HEK293 (cell line): ENCODE measurements around the gene LILRB2.

Source experiments
- CTCF ChIA-PET: fragments of 350-600 bp; formaldehyde crosslinking; extraction: SDS; loops from one replicate; lab custom pipeline; 2021; ENCODE audit warnings: antibody characterized with exemption; lab: Yijun Ruan, JAX
- POLR2A ChIA-PET: fragments of 300-600 bp; formaldehyde crosslinking; extraction: SDS; loops from one replicate; lab custom pipeline; 2020; ENCODE audit warnings: antibody characterized with exemption, inconsistent platforms; lab: Yijun Ruan, JAX
- H3K27ac ChIP-seq: fragments of 200-500 bp; sonication (Bioruptor generic); 2 replicates; pipeline ENCODE4 v1.5.1; 2014; ENCODE audit warnings: low read depth, low read length, control low read depth, inconsistent platforms; ENCODE audit errors: extremely low read depth
- H3K36me3 ChIP-seq, 2 experiments: fragments of 200-500 bp in 1 of 2; sonication (Bioruptor generic) in 1 of 2; 1 replicate in 1 of 2; 2 replicates in 1 of 2; pipeline ENCODE4 v1.5.1; 2014 to 2017; ENCODE audit warnings: inconsistent platforms in 2 of 2, low read length in 2 of 2; ENCODE audit not compliant: control insufficient read depth in 2 of 2, insufficient read depth in 1 of 2
- H3K4me1 ChIP-seq: fragments of 200-500 bp; sonication (Bioruptor generic); 2 replicates; pipeline ENCODE4 v1.5.1; 2014; ENCODE audit warnings: mild to moderate bottlenecking, low read length, inconsistent platforms; ENCODE audit not compliant: control insufficient read depth, insufficient read depth
- H3K4me3 ChIP-seq: 2 replicates; pipeline ENCODE4 v1.5.1; 2011; ENCODE audit warnings: low read depth, mild to moderate bottlenecking, control low read depth, low read length, moderate library complexity
- H3K9me3 ChIP-seq: fragments of 200-500 bp; sonication (Bioruptor generic); 2 replicates; pipeline ENCODE4 v1.5.1; 2014; ENCODE audit warnings: low read depth, low read length, inconsistent platforms; ENCODE audit not compliant: control insufficient read depth, insufficient read depth
- HOXD13 ChIP-seq: sonication (generic); formaldehyde crosslinking; IDR thresholded peaks from 2 replicates; pipeline ENCODE4 v1.8.0; 2022; ENCODE audit warnings: missing genetic modification reagents, borderline replicate concordance
- KLF7 ChIP-seq: fragments of 450-650 bp; formaldehyde crosslinking; IDR thresholded peaks from 2 replicates; pipeline ENCODE4 v1.5.1; 2016; ENCODE audit warnings: missing biosample characterization, missing genetic modification characterization, borderline replicate concordance
- ZBTB48 ChIP-seq: fragments of 450-650 bp; formaldehyde crosslinking; IDR thresholded peaks from 2 replicates; pipeline ENCODE4 v1.5.1; 2016; ENCODE audit warnings: missing biosample characterization, missing genetic modification characterization
- ZNF10 ChIP-seq: fragments of 450-650 bp; formaldehyde crosslinking; IDR thresholded peaks from 2 replicates; pipeline ENCODE4 v1.5.1; 2017; ENCODE audit warnings: missing biosample characterization, missing genetic modification characterization
- ZNF114 ChIP-seq: fragments of 450-650 bp; formaldehyde crosslinking; IDR thresholded peaks from 2 replicates; pipeline ENCODE4 v1.5.0; 2017; ENCODE audit warnings: missing biosample characterization, missing genetic modification characterization
- ZNF174 ChIP-seq: fragments of 450-650 bp; formaldehyde crosslinking; IDR thresholded peaks from 2 replicates; pipeline ENCODE4 v1.5.0; 2017; ENCODE audit warnings: missing biosample characterization, mild to moderate bottlenecking, missing genetic modification characterization
- ZNF211 ChIP-seq: fragments of 450-650 bp; formaldehyde crosslinking; IDR thresholded peaks from 2 replicates; pipeline ENCODE4 v1.5.1; 2016; ENCODE audit warnings: low read depth, missing biosample characterization, missing genetic modification characterization
- ZNF221 ChIP-seq: fragments of 450-650 bp; formaldehyde crosslinking; IDR thresholded peaks from 2 replicates; pipeline ENCODE4 v1.5.1; 2017; ENCODE audit warnings: missing biosample characterization, missing genetic modification characterization, borderline replicate concordance
- ZNF23 ChIP-seq: fragments of 450-650 bp; formaldehyde crosslinking; IDR thresholded peaks from 2 replicates; pipeline ENCODE4 v1.5.1; 2016; ENCODE audit warnings: missing biosample characterization, missing genetic modification characterization, borderline replicate concordance
- ZNF324 ChIP-seq: fragments of 450-650 bp; formaldehyde crosslinking; IDR thresholded peaks from 2 replicates; pipeline ENCODE4 v1.5.1; 2016; ENCODE audit warnings: missing biosample characterization, missing genetic modification characterization
- ZNF426 ChIP-seq: fragments of 450-650 bp; formaldehyde crosslinking; IDR thresholded peaks from 2 replicates; pipeline ENCODE4 v1.5.1; 2017; ENCODE audit warnings: missing biosample characterization, missing genetic modification characterization, mild to moderate bottlenecking, inconsistent platforms, moderate library complexity
- ZNF544 ChIP-seq: fragments of 450-650 bp; formaldehyde crosslinking; IDR thresholded peaks from 2 replicates; pipeline ENCODE4 v1.5.0; 2017; ENCODE audit warnings: missing biosample characterization, missing genetic modification characterization
- ZNF626 ChIP-seq: fragments of 450-650 bp; sonication (Bioruptor Pico); formaldehyde crosslinking; IDR thresholded peaks from 2 replicates; pipeline ENCODE4 v1.5.1; 2018; ENCODE audit warnings: missing biosample characterization, missing genetic modification characterization, inconsistent platforms
- ZNF639 ChIP-seq: fragments of 450-650 bp; formaldehyde crosslinking; IDR thresholded peaks from 2 replicates; pipeline ENCODE4 v1.5.1; 2016; ENCODE audit warnings: missing biosample characterization, missing genetic modification characterization
- ZNF707 ChIP-seq: fragments of 450-650 bp; formaldehyde crosslinking; IDR thresholded peaks from 2 replicates; pipeline ENCODE4 v1.5.1; 2016; ENCODE audit warnings: missing biosample characterization, missing genetic modification characterization
- ZNF777 ChIP-seq: fragments of 450-650 bp; formaldehyde crosslinking; IDR thresholded peaks from 2 replicates; pipeline ENCODE4 v1.5.1; 2017; ENCODE audit warnings: missing biosample characterization, missing genetic modification characterization, borderline replicate concordance
- ZNF791 ChIP-seq: fragments of 450-650 bp; formaldehyde crosslinking; IDR thresholded peaks from 2 replicates; pipeline ENCODE4 v1.5.1; 2016; ENCODE audit warnings: missing biosample characterization, missing genetic modification characterization
- ZNF792 ChIP-seq: fragments of 450-650 bp; formaldehyde crosslinking; IDR thresholded peaks from 2 replicates; pipeline ENCODE4 v1.5.1; 2016; ENCODE audit warnings: missing biosample characterization, missing genetic modification characterization
- TF ChIP-seq, protein P1 (sequence below): fragments of 450-650 bp; formaldehyde crosslinking; IDR thresholded peaks from 2 replicates; pipeline ENCODE4 v1.5.1; 2016; ENCODE audit warnings: missing biosample characterization, missing genetic modification characterization
- TF ChIP-seq, protein P2 (sequence below): IDR thresholded peaks from 2 replicates; pipeline ENCODE4 v1.6.1; 2011; ENCODE audit warnings: mild to moderate bottlenecking, low read depth, low read length, borderline replicate concordance
- TF ChIP-seq, protein P3 (sequence below): fragments of 450-650 bp; formaldehyde crosslinking; IDR thresholded peaks from 2 replicates; pipeline ENCODE4 v1.5.1; 2016; ENCODE audit warnings: missing biosample characterization, missing genetic modification characterization
- TF ChIP-seq, protein P4 (sequence below): fragments of 450-650 bp; formaldehyde crosslinking; IDR thresholded peaks from 2 replicates; pipeline ENCODE4 v1.5.1; 2016; ENCODE audit warnings: missing biosample characterization, missing genetic modification characterization
- TF ChIP-seq, protein P5 (sequence below): fragments of 450-650 bp; formaldehyde crosslinking; IDR thresholded peaks from 2 replicates; pipeline ENCODE4 v1.5.1; 2016; ENCODE audit warnings: missing biosample characterization, missing genetic modification characterization, borderline replicate concordance
- TF ChIP-seq, protein P6 (sequence below): fragments of 450-650 bp; formaldehyde crosslinking; IDR thresholded peaks from 2 replicates; pipeline ENCODE4 v1.5.1; 2017; ENCODE audit warnings: missing biosample characterization, missing genetic modification characterization

LILRB2 gene

DNA sequence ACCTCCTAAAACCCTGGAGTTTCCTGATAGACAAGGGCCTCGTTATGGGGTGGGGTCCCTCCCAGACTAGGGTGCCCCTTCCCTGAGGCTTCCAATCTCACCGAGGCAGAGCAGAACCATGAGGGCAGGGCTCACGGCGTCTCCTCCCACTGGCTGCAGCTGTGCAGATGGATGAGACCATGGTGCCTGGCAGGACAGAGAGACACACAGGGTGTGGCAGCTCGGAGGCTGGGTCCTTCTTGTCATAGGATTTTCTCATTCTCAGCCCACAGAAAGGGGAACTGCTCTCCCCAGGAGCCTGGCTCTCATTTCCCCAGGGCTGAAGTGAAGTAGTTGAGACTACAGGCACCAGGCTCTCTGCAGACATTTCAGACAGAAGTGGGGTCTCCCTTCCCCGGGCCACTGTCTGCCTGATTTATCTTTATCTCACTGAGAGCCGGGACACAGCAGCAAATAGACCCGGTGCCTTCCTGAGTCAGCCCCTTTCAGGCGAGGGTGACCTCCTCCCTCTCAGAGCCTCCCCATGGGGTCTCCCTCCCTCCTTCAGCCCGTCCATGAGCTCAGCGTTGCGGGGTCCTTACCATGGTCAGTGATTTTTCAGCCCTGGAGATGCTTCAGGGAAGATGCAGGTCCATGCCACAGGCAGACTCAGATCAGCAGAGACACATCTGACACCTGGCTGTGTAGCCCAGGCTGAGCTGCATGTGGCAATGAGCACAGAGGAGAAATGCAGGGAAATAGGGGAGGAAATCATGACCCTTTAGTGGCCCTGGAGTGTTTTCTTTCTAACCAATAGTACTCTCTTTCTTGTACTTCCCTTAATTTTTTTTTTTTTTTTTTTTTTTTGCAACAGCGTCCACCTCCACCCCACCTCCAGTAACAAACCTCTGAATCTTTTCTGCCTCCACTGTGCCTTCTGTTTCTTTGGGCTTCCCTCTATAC, 31.8 kb upstream of the LILRB2 start, which contains the start of gene LILRA5 (continued):
- TF ChIP-seq, protein P1, sequence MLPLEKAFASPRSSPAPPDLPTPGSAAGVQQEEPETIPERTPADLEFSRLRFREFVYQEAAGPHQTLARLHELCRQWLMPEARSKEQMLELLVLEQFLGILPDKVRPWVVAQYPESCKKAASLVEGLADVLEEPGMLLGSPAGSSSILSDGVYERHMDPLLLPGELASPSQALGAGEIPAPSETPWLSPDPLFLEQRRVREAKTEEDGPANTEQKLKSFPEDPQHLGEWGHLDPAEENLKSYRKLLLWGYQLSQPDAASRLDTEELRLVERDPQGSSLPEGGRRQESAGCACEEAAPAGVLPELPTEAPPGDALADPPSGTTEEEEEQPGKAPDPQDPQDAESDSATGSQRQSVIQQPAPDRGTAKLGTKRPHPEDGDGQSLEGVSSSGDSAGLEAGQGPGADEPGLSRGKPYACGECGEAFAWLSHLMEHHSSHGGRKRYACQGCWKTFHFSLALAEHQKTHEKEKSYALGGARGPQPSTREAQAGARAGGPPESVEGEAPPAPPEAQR (tag by site-specific recombination): no peak
- TF ChIP-seq, protein P2, sequence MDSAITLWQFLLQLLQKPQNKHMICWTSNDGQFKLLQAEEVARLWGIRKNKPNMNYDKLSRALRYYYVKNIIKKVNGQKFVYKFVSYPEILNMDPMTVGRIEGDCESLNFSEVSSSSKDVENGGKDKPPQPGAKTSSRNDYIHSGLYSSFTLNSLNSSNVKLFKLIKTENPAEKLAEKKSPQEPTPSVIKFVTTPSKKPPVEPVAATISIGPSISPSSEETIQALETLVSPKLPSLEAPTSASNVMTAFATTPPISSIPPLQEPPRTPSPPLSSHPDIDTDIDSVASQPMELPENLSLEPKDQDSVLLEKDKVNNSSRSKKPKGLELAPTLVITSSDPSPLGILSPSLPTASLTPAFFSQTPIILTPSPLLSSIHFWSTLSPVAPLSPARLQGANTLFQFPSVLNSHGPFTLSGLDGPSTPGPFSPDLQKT: no peak
- TF ChIP-seq HOXD13 (CRISPR knock-in tag) (no peak), ZNF639 (tag by site-specific recombination) (no peak), ZNF23 (tag by site-specific recombination) (no peak), ZNF626 (tag by site-specific recombination) (no peak), ZNF10 (tag by site-specific recombination) (no peak), ZNF426 (no peak)

DNA sequence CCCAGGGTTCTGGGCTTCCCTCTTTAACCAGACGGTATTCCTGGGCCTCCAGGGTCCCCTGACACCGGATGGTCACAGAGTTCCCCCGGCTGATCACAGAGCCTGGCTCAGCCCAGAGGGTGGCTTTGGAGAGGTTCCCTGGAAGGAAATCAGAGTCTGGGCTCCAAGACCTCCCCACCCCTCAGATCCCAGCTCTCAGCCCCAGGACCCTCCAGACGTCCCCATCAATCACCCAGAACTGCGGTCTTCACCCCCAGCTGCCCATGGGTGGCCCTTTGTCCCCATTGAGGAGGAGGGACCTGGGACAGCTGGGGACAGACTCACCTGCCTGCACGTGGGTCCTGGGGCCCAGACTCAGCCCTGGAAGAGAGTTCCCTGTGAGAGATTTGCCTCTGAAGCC, 31.1 kb upstream of the LILRB2 start:
- H3K36me3 ChIP-seq: no peaks in the 10 kb centered on the region
- H3K9me3 ChIP-seq: no peaks in the 10 kb centered on the region
- no peak for TF ChIP-seq ZNF792
- no peak for TF ChIP-seq ZNF114
- TF ChIP-seq, protein P3, sequence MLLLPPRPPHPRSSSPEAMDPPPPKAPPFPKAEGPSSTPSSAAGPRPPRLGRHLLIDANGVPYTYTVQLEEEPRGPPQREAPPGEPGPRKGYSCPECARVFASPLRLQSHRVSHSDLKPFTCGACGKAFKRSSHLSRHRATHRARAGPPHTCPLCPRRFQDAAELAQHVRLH: no peak
- no peak for TF ChIP-seq ZNF174 (tag by site-specific recombination)
- TF ChIP-seq ZBTB48 (tag by site-specific recombination): no peak
- TF ChIP-seq ZNF221 (tag by site-specific recombination): no peak
- TF ChIP-seq ZNF707 (tag by site-specific recombination): no peak
- no peak for TF ChIP-seq ZNF791 (tag by site-specific recombination)
- TF ChIP-seq, protein P4, sequence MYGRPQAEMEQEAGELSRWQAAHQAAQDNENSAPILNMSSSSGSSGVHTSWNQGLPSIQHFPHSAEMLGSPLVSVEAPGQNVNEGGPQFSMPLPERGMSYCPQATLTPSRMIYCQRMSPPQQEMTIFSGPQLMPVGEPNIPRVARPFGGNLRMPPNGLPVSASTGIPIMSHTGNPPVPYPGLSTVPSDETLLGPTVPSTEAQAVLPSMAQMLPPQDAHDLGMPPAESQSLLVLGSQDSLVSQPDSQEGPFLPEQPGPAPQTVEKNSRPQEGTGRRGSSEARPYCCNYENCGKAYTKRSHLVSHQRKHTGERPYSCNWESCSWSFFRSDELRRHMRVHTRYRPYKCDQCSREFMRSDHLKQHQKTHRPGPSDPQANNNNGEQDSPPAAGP (tag by site-specific recombination): no peak
- no peak for TF ChIP-seq ZNF324
- TF ChIP-seq, protein P5, sequence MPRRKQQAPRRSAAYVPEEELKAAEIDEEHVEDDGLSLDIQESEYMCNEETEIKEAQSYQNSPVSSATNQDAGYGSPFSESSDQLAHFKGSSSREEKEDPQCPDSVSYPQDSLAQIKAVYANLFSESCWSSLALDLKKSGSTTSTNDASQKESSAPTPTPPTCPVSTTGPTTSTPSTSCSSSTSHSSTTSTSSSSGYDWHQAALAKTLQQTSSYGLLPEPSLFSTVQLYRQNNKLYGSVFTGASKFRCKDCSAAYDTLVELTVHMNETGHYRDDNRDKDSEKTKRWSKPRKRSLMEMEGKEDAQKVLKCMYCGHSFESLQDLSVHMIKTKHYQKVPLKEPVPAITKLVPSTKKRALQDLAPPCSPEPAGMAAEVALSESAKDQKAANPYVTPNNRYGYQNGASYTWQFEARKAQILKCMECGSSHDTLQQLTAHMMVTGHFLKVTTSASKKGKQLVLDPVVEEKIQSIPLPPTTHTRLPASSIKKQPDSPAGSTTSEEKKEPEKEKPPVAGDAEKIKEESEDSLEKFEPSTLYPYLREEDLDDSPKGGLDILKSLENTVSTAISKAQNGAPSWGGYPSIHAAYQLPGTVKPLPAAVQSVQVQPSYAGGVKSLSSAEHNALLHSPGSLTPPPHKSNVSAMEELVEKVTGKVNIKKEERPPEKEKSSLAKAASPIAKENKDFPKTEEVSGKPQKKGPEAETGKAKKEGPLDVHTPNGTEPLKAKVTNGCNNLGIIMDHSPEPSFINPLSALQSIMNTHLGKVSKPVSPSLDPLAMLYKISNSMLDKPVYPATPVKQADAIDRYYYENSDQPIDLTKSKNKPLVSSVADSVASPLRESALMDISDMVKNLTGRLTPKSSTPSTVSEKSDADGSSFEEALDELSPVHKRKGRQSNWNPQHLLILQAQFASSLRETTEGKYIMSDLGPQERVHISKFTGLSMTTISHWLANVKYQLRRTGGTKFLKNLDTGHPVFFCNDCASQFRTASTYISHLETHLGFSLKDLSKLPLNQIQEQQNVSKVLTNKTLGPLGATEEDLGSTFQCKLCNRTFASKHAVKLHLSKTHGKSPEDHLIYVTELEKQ (tag by site-specific recombination): no peak
- TF ChIP-seq, protein P6, sequence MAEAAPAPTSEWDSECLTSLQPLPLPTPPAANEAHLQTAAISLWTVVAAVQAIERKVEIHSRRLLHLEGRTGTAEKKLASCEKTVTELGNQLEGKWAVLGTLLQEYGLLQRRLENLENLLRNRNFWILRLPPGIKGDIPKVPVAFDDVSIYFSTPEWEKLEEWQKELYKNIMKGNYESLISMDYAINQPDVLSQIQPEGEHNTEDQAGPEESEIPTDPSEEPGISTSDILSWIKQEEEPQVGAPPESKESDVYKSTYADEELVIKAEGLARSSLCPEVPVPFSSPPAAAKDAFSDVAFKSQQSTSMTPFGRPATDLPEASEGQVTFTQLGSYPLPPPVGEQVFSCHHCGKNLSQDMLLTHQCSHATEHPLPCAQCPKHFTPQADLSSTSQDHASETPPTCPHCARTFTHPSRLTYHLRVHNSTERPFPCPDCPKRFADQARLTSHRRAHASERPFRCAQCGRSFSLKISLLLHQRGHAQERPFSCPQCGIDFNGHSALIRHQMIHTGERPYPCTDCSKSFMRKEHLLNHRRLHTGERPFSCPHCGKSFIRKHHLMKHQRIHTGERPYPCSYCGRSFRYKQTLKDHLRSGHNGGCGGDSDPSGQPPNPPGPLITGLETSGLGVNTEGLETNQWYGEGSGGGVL (tag by site-specific recombination): no peak
- no peak for TF ChIP-seq ZNF211 (tag by site-specific recombination)
- TF ChIP-seq KLF7 (tag by site-specific recombination): no peak
- TF ChIP-seq ZNF544 (tag by site-specific recombination): no peak
- no peak for TF ChIP-seq ZNF777 (tag by site-specific recombination)
- no peak overlapping the region for H3K4me3 ChIP-seq
- CTCF ChIA-PET: no interaction called here
- POLR2A ChIA-PET: no interaction called here
- no peaks in the 10 kb centered on the region for H3K4me1 ChIP-seq
- no peak overlapping the region for H3K27ac ChIP-seq
